WERI-Rb-1 (cell line): Measurements from ENCODE around the gene UBE2D2.

Experiments used
- DNase-seq: peaks from one replicate; pipeline ENCODE4 v3.0.0-alpha.2; 2020
- H3K27ac ChIP-seq: fragments of 250-450 bp; sonication (Bioruptor Pico); 2 replicates; pipeline ENCODE4 v1.5.1; 2020; ENCODE audit warnings: mild to moderate bottlenecking, moderate library complexity
- H3K27me3 ChIP-seq: fragments of 250-450 bp; sonication (Bioruptor Pico); 2 replicates; pipeline ENCODE4 v1.5.1; 2021; ENCODE audit warnings: mild to moderate bottlenecking, low read depth, moderate library complexity; ENCODE audit not compliant: insufficient read depth, severe bottlenecking
- H3K36me3 ChIP-seq: fragments of 250-450 bp; sonication (Bioruptor Pico); 2 replicates; pipeline ENCODE4 v1.5.1; 2020; ENCODE audit warnings: mild to moderate bottlenecking, moderate library complexity
- H3K4me3 ChIP-seq: 2 replicates; pipeline ENCODE4 v1.5.1; 2011; ENCODE audit warnings: low read depth, mild to moderate bottlenecking, control low read depth, low read length
- H3K9me3 ChIP-seq: fragments of 250-450 bp; sonication (Bioruptor Pico); 2 replicates; pipeline ENCODE4 v1.5.1; 2021; ENCODE audit warnings: mild to moderate bottlenecking, moderate library complexity; ENCODE audit not compliant: severe bottlenecking
- TF ChIP-seq, protein P1 (sequence below): IDR thresholded peaks from 2 replicates; pipeline ENCODE4 v1.5.1; 2011; ENCODE audit warnings: low read depth, mild to moderate bottlenecking, control low read depth, inconsistent platforms, low read length

Gene UBE2D2

DNA sequence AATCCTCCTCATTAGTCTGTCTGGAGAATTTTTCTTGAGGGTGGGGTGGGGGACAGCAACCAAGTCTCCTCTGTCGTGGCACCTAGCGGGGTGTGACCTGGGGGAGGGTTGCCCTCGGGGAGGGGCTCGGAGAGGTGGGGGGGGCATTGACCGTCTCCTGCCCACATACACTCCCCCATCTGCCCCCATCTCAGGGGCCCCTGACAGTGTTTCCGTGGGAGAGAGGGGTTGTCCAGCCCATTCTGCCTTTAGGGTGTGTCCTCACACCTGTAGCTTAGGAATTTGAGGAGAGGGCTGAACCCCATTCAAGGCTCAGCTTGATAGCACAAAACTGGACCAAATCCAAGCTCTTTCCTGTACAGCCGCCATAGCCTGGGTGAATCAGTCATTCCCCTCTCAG lies 81.1 kb downstream of the UBE2D2 start:
- TF ChIP-seq, protein P1, sequence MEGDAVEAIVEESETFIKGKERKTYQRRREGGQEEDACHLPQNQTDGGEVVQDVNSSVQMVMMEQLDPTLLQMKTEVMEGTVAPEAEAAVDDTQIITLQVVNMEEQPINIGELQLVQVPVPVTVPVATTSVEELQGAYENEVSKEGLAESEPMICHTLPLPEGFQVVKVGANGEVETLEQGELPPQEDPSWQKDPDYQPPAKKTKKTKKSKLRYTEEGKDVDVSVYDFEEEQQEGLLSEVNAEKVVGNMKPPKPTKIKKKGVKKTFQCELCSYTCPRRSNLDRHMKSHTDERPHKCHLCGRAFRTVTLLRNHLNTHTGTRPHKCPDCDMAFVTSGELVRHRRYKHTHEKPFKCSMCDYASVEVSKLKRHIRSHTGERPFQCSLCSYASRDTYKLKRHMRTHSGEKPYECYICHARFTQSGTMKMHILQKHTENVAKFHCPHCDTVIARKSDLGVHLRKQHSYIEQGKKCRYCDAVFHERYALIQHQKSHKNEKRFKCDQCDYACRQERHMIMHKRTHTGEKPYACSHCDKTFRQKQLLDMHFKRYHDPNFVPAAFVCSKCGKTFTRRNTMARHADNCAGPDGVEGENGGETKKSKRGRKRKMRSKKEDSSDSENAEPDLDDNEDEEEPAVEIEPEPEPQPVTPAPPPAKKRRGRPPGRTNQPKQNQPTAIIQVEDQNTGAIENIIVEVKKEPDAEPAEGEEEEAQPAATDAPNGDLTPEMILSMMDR = no peak
- H3K4me3 ChIP-seq = no peak overlapping the region
- no peaks in the 10 kb centered on the region for H3K27me3 ChIP-seq
- H3K27ac ChIP-seq = no peak overlapping the region
- no peaks in the 10 kb centered on the region for H3K9me3 ChIP-seq
- no peaks in the 10 kb centered on the region for H3K36me3 ChIP-seq
- DNase-seq = peak; percentile 4

DNA sequence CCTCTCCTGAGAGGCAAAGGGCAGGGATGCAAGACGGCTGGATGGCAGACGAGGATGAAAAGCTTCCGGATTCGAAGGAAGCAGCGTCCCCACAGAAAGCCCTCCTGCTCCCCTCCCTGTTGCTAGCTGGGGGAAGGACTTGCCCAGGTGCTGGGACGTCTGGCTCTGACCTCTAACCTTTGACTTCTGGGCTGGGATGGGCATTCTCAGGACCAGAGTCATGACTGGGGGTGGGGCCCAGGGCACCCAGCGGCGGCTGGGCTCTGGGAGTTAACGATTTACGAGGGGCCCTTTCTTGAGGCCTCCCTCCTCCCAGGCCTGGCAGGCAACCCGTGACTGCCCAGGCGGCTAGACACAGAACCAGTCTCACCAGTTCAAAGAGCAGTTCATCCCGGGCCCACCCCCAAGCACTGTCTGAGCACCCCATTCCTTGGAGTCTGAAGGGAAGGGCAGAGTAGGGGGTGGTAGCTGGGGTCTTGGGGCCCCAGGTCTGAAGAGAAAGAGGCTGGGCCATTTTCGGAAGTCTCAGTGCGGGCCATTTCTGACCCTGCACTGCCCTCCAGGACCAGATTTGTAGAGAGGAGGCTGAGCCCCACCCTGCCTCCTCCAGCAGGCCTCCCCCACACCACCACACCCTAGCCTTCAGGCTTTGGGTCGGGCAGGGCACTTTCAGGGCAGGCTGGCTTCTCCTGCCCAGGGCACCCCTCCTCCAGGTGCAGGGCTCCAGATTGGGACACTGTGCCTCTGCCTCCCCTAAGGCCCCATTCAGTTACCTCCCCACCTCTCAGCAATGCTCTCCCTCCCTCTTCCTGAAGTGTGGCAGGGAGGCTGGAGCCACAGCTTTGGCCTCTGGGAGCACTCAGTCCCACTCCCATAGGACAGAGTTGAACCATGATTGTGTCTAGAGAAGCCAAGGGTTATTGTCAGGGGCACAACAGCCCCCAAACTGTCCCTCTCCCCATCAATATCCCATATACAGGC lies 82.0 kb downstream of the UBE2D2 start:
- H3K27me3 ChIP-seq = no peaks in the 10 kb centered on the region
- H3K27ac ChIP-seq = no peak overlapping the region; the same call in 1 of the 2 replicates
- no peak overlapping the region for H3K4me3 ChIP-seq
- TF ChIP-seq, protein P1 = no peak
- H3K36me3 ChIP-seq = no peaks in the 10 kb centered on the region; the same call in 1 of the 2 replicates
- no peaks in the 10 kb centered on the region for H3K9me3 ChIP-seq
- DNase-seq = no peak

DNA sequence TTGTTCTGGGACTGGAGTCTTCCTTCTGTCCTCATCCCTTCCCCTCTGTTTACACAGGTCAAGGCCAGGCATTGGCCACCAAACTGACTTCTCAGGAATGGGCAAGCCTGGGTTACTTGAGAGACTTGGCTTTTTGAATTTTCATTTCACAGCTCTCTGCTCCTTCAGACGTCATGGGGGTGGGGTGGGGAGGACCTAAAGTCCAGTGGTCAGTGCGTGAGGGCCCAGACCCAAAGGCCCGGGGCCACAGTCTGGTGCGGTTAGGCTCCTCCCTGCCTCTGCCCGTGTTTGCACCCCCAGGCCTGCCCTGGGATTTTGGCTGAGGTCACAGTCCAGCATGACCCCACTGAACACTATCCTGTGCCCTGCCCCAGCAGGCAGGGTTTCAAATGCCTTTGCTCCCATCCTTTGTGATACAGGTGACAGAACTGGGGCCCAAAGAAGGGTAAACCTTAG lies 82.9 kb downstream of the UBE2D2 start:
- Histone ChIP-seq H3K27me3 (no peaks in the 10 kb centered on the region), H3K27ac (no peak overlapping the region), H3K4me3 (no peak overlapping the region), H3K9me3 (no peaks in the 10 kb centered on the region), H3K36me3 (peaks cover 5% of the 10 kb centered on the region)
- TF ChIP-seq, protein P1 = no peak
- no peak for DNase-seq

DNA sequence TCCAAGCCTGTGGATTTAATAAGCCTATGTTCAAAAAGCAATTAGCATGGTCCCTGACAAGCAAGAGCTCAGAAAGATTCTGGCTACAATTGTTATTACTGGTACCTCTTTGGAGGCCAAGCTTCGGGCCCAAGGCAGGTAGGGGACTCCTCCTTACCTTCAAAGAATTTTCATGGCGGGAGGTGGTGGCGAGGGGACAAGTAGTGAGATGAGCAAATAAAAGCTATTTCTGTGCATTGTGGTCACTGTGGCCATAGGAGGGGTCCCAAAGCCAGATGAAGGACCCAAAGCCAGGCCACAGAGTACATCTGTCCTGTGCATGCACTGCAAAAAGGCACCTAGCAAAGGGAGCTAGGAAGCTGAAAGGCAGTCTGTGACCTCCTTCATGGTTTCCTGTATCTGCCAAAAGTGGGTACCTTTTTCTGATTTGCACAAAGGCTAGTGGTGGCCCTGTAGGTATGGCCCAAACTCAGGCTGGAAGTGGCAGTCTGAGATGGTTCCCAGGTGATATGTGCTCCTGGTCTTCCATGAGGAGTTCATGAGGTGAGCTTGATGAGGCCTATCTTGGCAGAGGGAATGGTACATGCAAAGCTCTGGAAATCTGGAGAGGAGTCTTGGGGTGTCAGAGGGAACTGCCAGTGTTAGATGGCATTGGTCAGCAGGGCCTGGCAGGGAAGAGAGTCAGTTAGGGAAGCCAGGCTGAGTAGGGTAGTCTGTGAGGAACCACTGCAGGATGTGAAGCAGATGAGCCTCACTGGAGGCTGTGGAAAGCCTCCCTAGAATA lies 83.7 kb downstream of the UBE2D2 start:
- DNase-seq = no peak
- peaks cover 10% of the 10 kb centered on the region for H3K36me3 ChIP-seq
- TF ChIP-seq, protein P1 = no peak
- no peaks in the 10 kb centered on the region for H3K9me3 ChIP-seq
- no peaks in the 10 kb centered on the region for H3K27me3 ChIP-seq
- H3K27ac ChIP-seq = no peak overlapping the region
- no peak overlapping the region for H3K4me3 ChIP-seq

DNA sequence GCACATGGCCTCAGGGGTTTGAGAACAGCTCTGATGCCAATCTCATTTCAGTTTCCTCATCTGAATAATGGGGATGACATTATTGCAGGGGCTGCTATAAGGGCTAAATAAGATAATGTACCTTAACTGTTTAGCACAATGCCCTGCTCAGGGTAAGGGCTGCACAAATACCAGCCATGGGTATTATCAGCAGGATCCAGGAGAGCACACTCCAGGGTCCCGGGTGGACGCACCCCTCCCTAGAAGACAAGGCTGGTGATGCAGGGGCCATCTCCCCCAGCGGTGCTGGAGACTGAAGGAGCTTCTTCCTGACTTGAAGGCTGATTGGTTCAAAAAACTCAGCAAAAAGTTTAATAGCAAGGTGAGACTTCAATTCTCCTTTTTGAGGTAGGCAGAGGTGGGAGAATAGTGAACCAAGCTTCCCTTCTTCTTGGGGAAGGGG lies 84.3 kb downstream of the UBE2D2 start:
- Histone ChIP-seq H3K4me3 (no peak overlapping the region), H3K9me3 (no peaks in the 10 kb centered on the region), H3K27ac (no peak overlapping the region), H3K36me3 (peaks cover 16% of the 10 kb centered on the region), H3K27me3 (no peaks in the 10 kb centered on the region)
- TF ChIP-seq, protein P1 = no peak
- DNase-seq = no peak
